ENCODE data around the gene PITPNC1.

DNA sequence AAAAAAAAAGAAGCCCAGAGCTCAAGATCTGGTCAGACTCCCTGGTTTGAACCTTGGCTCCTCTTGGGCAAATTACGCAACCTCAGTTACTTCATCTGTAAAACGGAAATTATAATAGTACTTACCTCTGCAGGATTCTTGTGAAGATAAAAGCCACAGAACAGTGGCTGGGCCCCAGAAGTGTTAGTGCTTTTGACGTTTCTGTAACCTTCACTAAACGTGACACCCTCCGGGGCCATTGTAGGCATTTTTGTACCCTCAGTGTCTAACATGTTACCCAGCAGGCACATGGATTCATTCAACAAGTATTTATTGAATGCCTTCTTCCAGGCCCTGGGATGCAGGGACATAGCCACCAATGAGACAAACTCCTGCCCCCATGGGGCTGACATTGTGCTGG, 58.0 kb downstream of the PITPNC1 start:
- TF ChIP-seq, protein P1, sequence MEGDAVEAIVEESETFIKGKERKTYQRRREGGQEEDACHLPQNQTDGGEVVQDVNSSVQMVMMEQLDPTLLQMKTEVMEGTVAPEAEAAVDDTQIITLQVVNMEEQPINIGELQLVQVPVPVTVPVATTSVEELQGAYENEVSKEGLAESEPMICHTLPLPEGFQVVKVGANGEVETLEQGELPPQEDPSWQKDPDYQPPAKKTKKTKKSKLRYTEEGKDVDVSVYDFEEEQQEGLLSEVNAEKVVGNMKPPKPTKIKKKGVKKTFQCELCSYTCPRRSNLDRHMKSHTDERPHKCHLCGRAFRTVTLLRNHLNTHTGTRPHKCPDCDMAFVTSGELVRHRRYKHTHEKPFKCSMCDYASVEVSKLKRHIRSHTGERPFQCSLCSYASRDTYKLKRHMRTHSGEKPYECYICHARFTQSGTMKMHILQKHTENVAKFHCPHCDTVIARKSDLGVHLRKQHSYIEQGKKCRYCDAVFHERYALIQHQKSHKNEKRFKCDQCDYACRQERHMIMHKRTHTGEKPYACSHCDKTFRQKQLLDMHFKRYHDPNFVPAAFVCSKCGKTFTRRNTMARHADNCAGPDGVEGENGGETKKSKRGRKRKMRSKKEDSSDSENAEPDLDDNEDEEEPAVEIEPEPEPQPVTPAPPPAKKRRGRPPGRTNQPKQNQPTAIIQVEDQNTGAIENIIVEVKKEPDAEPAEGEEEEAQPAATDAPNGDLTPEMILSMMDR (IDR thresholded peaks at IDR 0.05) = no peak
- no peak for TF ChIP-seq EZH2 (IDR thresholded peaks at IDR 0.05; ENCODE audit: borderline replicate concordance, insufficient read depth, low read depth, low read length, poor library complexity, severe bottlenecking)
